Transverse colon (tissue), 4 donors: ENCODE results near the gene TEKT5. TPM values are rescaled to one million over a fixed set of nuclear protein-coding genes. Genes with fewer than 3 reads are reported as not detected.

Experiments
- DNase-seq: peaks from one replicate; pipeline ENCODE4 v3.0.0-alpha.2; 2019
- H3K27ac ChIP-seq, 4 donors: fragments of 200-600 bp; sonication (generic); 2 replicates each; pipeline ENCODE4 v1.5.1; 2016 to 2018; ENCODE audit warnings: inconsistent platforms in 4 of 4
- H3K27me3 ChIP-seq: fragments of 200-600 bp; sonication (generic); 2 replicates; pipeline ENCODE4 v1.5.1; 2017; ENCODE audit warnings: inconsistent platforms
- H3K36me3 ChIP-seq, 4 donors: fragments of 200-600 bp; sonication (generic); 2 replicates each; pipeline ENCODE4 v1.5.1; 2017 to 2019; ENCODE audit warnings: inconsistent platforms in 4 of 4
- H3K4me1 ChIP-seq, 4 donors: fragments of 200-600 bp; sonication (generic); 2 replicates each; pipeline ENCODE4 v1.5.1; 2017 to 2020; ENCODE audit warnings: inconsistent platforms in 4 of 4
- H3K4me3 ChIP-seq, 4 donors: fragments of 200-600 bp; sonication (generic); 1 replicate in 1 of 4; 2 replicates in 3 of 4; pipeline versions ENCODE4 v1.5.1 to v1.6.1; 2017 to 2019; ENCODE audit warnings: inconsistent platforms in 4 of 4
- H3K9me3 ChIP-seq, 2 donors: fragments of 200-600 bp; sonication (generic); 2 replicates each; pipeline ENCODE4 v1.5.1; 2017 to 2019; ENCODE audit warnings: inconsistent platforms in 2 of 2
- EP300 ChIP-seq: sonication (generic); formaldehyde crosslinking; IDR thresholded peaks from one replicate; pipeline ENCODE4 v1.6.1; 2017; ENCODE audit warnings: antibody characterized with exemption, low read depth
- POLR2A ChIP-seq: fragments of 450-650 bp; IDR thresholded peaks from one replicate; pipeline ENCODE4 v1.6.1; 2016; ENCODE audit warnings: antibody characterized with exemption, mild to moderate bottlenecking, moderate library complexity
- POLR2AphosphoS5 ChIP-seq, 3 donors: sonication (generic); formaldehyde crosslinking; IDR thresholded peaks; one replicate each; pipeline ENCODE4 v1.6.1; 2016; ENCODE audit warnings: antibody characterized with exemption in 3 of 3
- WGBS, 2 donors: methylation state at CpG; one replicate each; pipeline ENCODE4 v1.1.5; 2018; ENCODE audit warnings: low coverage in 1 of 2; 5-methylcytosine and 5-hydroxymethylcytosine counted together
- in situ Hi-C, 4 donors: fragments of 200-750 bp; cut with MboI; loops; one replicate each; pipeline versions ENCODE4 v1.15.0 to v1.15.1; 2017; ENCODE audit warnings: low sequenced_read_pairs in 3 of 4, low pct_ligation_motif_present in 1 of 4, low pct_unique_long_range_greater_than_20kb in 1 of 4
- intact Hi-C: fragments of 100-400 bp; cut with DNase I; formaldehyde crosslinking; loops from one replicate; pipeline ENCODE4 v1.15.1; 2023; ENCODE audit warnings: low total_unique reads
- total RNA-seq, 4 donors: library from RNA; depleted of rRNA; stranded (reverse); fragments of >200 nt; gene quantifications; one replicate each; pipeline ENCODE4 v1.1.0, GENCODE V29; 2016
- TF ChIP-seq, protein P1 (sequence below), 5 experiments: fragments of 200-600 bp in 3 of 5; fragments of 450-650 bp in 2 of 5; sonication (generic) in 3 of 5; IDR thresholded peaks; 1 replicate in 2 of 5; 2 replicates in 3 of 5; pipeline ENCODE4 v1.5.1; 2016 to 2017; ENCODE audit warnings: antibody characterized with exemption in 5 of 5, inconsistent platforms in 3 of 5, mild to moderate bottlenecking in 2 of 5, moderate library complexity in 1 of 5

Gene TEKT5
- total RNA-seq, 4 donors from 2014 or later, result 2.5 TPM; not detected in 3

DNA sequence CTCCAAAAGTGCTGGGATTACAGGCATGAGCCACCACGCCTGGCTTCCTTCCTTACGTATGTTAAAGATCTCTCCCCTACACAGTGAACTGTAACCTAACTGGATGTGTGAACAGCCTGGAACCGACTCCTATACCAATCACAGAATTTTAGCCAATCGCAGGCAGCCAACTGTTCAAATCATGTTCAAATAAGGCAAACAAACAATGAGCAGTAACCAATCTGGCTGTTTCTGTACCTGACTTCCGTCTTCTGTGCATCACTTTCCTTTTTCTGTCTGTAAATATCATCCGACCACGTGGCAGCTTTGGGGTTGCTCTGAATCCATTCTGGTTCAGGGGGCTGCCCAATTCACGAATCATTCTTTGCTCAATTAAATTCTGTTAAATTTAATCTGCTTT, 27.5 kb downstream of the TEKT5 start:
- H3K27me3 ChIP-seq, result no peaks in the 10 kb centered on the region
- no peak overlapping the region for H3K4me3 ChIP-seq
- intact Hi-C loops, result no loop called here
- no peak overlapping the region for H3K27ac ChIP-seq
- in situ Hi-C loops, result no loop called here
- TF ChIP-seq EP300, result no peak
- no peak for TF ChIP-seq POLR2AphosphoS5 (IDR thresholded peaks at IDR 0.05)
- no peak for TF ChIP-seq POLR2A
- no peaks in the 10 kb centered on the region for H3K4me1 ChIP-seq
- WGBS, 2 donors, result 84 to 90% methylated on average over 2 to 8 of the region's 8 CpGs
- H3K36me3 ChIP-seq, result no peaks in the 10 kb centered on the region
- no peak for DNase-seq
- no peaks in the 10 kb centered on the region for H3K9me3 ChIP-seq

DNA sequence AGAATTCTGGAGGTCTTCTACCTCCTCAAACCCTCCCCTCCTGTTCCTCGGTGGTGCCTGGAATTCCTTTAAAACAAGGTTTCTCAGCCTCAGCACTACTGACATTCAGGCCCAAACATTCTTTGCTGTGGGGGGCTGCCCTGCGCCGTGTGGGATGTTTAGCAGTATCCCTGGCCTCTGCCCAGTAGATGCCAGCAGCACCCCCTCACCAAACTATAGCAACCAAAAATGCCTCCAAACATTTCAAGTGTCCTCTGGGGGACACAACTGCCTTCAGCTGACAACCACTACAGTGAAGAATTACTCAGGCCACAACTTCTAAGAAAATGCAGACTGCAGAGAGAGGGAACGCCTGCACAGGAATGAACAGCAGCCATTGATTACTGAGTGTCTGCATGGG, 28.4 kb downstream of the TEKT5 start:
- Histone ChIP-seq H3K36me3 (no peaks in the 10 kb centered on the region), H3K27me3 (no peaks in the 10 kb centered on the region), H3K4me3 (no peak overlapping the region), H3K4me1 (no peaks in the 10 kb centered on the region), H3K27ac (no peak overlapping the region), H3K9me3 (no peaks in the 10 kb centered on the region)
- WGBS, 2 donors, result 93 to 100% methylated on average over 1 to 4 of the region's 4 CpGs
- DNase-seq, result no peak
- TF ChIP-seq, protein P1, sequence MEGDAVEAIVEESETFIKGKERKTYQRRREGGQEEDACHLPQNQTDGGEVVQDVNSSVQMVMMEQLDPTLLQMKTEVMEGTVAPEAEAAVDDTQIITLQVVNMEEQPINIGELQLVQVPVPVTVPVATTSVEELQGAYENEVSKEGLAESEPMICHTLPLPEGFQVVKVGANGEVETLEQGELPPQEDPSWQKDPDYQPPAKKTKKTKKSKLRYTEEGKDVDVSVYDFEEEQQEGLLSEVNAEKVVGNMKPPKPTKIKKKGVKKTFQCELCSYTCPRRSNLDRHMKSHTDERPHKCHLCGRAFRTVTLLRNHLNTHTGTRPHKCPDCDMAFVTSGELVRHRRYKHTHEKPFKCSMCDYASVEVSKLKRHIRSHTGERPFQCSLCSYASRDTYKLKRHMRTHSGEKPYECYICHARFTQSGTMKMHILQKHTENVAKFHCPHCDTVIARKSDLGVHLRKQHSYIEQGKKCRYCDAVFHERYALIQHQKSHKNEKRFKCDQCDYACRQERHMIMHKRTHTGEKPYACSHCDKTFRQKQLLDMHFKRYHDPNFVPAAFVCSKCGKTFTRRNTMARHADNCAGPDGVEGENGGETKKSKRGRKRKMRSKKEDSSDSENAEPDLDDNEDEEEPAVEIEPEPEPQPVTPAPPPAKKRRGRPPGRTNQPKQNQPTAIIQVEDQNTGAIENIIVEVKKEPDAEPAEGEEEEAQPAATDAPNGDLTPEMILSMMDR (IDR thresholded peaks at IDR 0.05), result no peak
- TF ChIP-seq POLR2AphosphoS5 (IDR thresholded peaks at IDR 0.05), result no peak
- in situ Hi-C loops, result no loop called here
- intact Hi-C loops, result no loop called here

DNA sequence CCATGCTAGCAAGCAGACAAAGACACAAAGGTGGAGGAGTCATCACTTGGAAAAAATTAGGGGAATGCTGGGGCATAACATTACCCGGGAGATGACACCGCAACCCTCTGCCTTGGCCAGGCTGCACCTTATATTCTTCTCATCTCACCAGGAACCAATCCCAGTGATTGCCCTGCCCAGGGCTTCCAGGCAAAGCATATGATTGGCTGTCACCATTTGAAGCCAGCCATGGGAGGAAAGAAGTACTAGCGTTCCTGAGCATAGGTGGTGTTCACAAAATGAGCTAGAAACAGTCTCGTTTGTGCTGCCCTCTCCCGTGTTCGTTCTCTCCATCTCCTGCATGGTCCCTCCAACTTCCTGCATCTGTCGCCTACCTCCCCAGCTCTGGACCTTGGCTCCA, 29.6 kb downstream of the TEKT5 start:
- no peak overlapping the region for H3K27ac ChIP-seq
- intact Hi-C loops, result no loop called here
- H3K4me1 ChIP-seq, result no peaks in the 10 kb centered on the region
- TF ChIP-seq POLR2AphosphoS5 (IDR thresholded peaks at IDR 0.05), result no peak
- TF ChIP-seq POLR2A, result no peak
- TF ChIP-seq EP300, result no peak
- TF ChIP-seq, protein P1 (IDR thresholded peaks at IDR 0.05), result no peak
- WGBS, 2 donors, result 81 to 86% methylated on average over 7 of the region's 7 CpGs
- no peak overlapping the region for H3K4me3 ChIP-seq
- no peaks in the 10 kb centered on the region for H3K36me3 ChIP-seq
- in situ Hi-C loops, result no loop called here
- H3K27me3 ChIP-seq, result no peaks in the 10 kb centered on the region
- DNase-seq, result no peak
- no peaks in the 10 kb centered on the region for H3K9me3 ChIP-seq

DNA sequence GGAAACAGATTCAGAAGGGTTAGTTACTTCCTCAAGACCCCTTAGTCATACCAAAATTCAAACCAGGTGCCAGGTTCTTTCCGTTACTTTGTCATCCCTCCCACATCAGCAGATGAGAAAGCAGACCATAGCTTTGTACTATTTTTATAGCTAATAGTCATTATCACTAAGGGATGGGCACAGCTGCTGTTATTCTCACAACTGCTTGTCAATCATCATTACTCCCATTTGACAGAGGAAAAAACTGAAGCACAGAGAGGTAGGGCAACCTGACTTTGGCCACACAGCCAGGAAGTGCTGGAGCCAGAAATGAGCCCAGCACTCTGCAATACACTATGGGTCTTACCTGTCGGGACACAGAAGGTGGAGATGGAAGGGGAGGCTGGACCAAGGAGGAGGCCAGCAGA, 30.0 kb downstream of the TEKT5 start:
- no peak overlapping the region for H3K4me3 ChIP-seq
- TF ChIP-seq, protein P1 (IDR thresholded peaks at IDR 0.05), result no peak
- TF ChIP-seq POLR2AphosphoS5 (IDR thresholded peaks at IDR 0.05) (no peak), EP300 (no peak), POLR2A (no peak)
- no peaks in the 10 kb centered on the region for H3K9me3 ChIP-seq
- in situ Hi-C loops, result no loop called here
- H3K4me1 ChIP-seq, result no peaks in the 10 kb centered on the region
- H3K27me3 ChIP-seq, result no peaks in the 10 kb centered on the region
- H3K27ac ChIP-seq, result no peak overlapping the region
- intact Hi-C loops, result no loop called here
- no peak for DNase-seq
- 79% methylated on average over 2 of the region's 2 CpGs; no CpG with 5 or more reads in 1 of the 2 donors for WGBS, 2 donors
- H3K36me3 ChIP-seq, result no peaks in the 10 kb centered on the region

DNA sequence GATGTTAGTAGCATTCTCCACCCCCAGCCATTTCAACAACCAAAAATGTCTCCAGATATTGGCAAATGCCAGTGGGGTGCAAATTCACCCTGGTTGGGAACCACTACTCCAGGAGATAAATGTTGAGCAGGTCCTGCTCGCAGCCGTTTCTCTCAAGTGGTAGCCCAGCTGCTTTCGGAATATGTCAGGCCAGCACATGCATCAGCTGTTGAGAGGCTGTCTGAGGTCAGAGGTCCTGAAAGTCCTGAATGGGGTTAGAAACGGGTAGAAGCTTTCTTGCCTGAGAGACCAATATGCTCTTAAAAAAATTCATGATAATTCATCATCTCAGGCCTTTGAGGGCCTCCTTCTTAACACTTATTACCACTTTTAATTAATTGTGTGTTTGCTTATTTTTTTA, 31.0 kb downstream of the TEKT5 start:
- no peaks in the 10 kb centered on the region for H3K27me3 ChIP-seq
- in situ Hi-C loops, result no loop called here
- H3K4me1 ChIP-seq, result no peaks in the 10 kb centered on the region
- TF ChIP-seq, protein P1 (IDR thresholded peaks at IDR 0.05), result no peak
- TF ChIP-seq POLR2A (no peak), EP300 (no peak), POLR2AphosphoS5 (IDR thresholded peaks at IDR 0.05) (no peak)
- H3K27ac ChIP-seq, result no peak overlapping the region
- no peak overlapping the region for H3K4me3 ChIP-seq
- intact Hi-C loops, result no loop called here
- no peak for DNase-seq
- H3K9me3 ChIP-seq, result no peaks in the 10 kb centered on the region
- no peaks in the 10 kb centered on the region for H3K36me3 ChIP-seq
- 68 to 78% methylated on average over 3 to 4 of the region's 4 CpGs for WGBS, 2 donors
